22Rv1 (cell line): ENCODE data around the gene TMEM167A.

Source experiments
- H3K27ac ChIP-seq: fragments of 450-650 bp; 2 replicates; pipeline ENCODE4 v1.5.1; 2017
- CTCF ChIP-seq: fragments of 450-650 bp; IDR thresholded peaks from 2 replicates; pipeline ENCODE4 v1.5.1; 2017; ENCODE audit warnings: mild to moderate bottlenecking
- ZFX ChIP-seq: fragments of 450-650 bp; IDR thresholded peaks from 2 replicates; pipeline ENCODE4 v1.6.1; 2017; ENCODE audit warnings: antibody characterized with exemption, borderline replicate concordance

Gene TMEM167A

DNA sequence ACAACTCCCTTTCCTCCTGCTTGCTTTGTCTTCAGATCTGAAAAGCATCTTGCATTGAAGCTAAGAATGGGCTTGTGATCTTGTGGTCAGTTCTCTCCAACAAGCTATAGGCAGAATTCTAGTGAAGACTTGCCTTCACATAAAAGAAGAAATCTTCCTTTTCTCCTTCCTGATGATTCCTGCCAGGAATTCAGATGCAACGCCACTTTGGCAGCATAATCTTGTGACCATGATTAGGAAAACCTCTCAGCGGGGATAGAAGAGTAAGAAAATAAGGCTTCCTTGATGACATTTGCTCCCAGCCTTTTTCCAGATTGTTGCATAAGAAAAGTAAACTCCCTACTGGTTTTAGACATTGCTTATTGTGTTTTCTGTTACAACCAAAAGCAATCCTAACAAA is 73.4 kb downstream of the TMEM167A start:
- H3K27ac ChIP-seq = no peak overlapping the region
- no peak for TF ChIP-seq ZFX
- no peak for TF ChIP-seq CTCF
